PC-3 (cell line): ENCODE measurements around the gene KCNJ12.

Experiments
- EZH2 ChIP-seq: fragments of 300-600 bp; sonication (generic); IDR thresholded peaks from one replicate; pipeline ENCODE4 v1.6.1; 2017; ENCODE audit warnings: antibody characterized with exemption, mild to moderate bottlenecking, low read length; ENCODE audit not compliant: unreplicated experiment
- TF ChIP-seq, protein P1 (sequence below): fragments of 300-600 bp; sonication (generic); conservative IDR thresholded peaks from 2 replicates; pipeline ENCODE4 v1.5.1; 2017; ENCODE audit warnings: antibody characterized with exemption, low read depth, mild to moderate bottlenecking, low read length

DNA sequence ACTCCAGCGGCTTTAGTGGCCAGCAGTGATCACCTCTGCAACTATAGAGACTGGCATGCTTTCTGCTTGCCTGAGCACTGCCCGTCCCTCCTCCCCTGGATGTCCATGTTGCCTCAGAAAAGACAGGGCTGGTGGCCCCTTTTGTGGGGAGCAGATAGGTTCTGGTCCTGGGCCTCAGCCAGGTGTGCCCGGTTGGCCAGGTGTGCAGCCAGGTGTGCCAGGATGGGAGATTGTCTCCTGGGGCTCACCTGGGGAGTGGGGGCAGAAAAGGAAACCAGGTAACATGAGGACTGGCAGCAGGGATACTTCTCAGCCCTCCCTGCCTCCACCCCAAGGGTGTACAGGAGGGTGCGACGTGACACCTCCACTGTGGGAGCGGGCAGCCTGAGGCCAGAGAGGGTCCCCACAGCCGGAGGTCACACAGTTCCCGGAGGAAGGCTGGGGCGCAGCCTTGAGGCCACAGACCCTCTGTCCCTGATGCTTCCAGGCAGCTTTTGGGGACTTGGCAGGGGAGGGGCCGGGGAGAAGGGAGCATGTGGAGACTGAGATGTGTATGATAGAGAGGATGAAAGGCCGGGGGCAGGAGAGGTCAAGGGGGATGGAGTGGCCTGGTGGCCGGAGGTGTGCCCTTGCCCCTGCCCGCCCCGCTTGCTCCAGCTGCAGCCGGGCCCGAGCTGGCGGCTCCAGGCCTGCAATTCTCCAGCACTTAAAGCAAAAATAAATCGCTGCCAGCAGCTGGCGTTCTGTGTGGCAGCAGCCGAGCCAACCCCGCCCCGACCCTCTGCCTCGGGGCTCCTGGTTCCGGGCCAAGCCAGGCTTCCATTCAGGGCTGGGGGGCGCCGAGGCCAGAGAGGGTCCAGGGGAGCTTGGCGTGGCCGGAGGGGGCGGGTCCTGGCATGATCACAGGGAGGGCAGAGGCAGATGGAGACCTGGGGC is 6.7 kb downstream of the KCNJ12 start:
- TF ChIP-seq, protein P1, sequence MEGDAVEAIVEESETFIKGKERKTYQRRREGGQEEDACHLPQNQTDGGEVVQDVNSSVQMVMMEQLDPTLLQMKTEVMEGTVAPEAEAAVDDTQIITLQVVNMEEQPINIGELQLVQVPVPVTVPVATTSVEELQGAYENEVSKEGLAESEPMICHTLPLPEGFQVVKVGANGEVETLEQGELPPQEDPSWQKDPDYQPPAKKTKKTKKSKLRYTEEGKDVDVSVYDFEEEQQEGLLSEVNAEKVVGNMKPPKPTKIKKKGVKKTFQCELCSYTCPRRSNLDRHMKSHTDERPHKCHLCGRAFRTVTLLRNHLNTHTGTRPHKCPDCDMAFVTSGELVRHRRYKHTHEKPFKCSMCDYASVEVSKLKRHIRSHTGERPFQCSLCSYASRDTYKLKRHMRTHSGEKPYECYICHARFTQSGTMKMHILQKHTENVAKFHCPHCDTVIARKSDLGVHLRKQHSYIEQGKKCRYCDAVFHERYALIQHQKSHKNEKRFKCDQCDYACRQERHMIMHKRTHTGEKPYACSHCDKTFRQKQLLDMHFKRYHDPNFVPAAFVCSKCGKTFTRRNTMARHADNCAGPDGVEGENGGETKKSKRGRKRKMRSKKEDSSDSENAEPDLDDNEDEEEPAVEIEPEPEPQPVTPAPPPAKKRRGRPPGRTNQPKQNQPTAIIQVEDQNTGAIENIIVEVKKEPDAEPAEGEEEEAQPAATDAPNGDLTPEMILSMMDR: no peak
- no peak for TF ChIP-seq EZH2
